Thymus (tissue), 11 donors: ENCODE results near the gene KANSL1. TPM values are rescaled to one million over a fixed set of nuclear protein-coding genes. Genes with fewer than 3 reads are reported as not detected.

Source experiments
- DNase-seq, 9 donors: peaks; one replicate each; pipeline ENCODE4 v3.0.0-alpha.2; 2013; ENCODE audit warnings: low spot score in 9 of 9, low read depth in 6 of 9, missing footprints in 1 of 9
- H3K27ac ChIP-seq, 2 donors: one replicate each; pipeline ENCODE4 v1.5.1; 2013; ENCODE audit warnings: control low read depth in 1 of 2, low read depth in 1 of 2, low read length in 1 of 2, mild to moderate bottlenecking in 1 of 2, moderate library complexity in 1 of 2
- H3K27me3 ChIP-seq, 2 donors: one replicate each; pipeline ENCODE4 v1.5.1; 2013; ENCODE audit warnings: low read length in 1 of 2; ENCODE audit not compliant: control insufficient read depth in 2 of 2, insufficient read depth in 1 of 2
- H3K36me3 ChIP-seq, 2 donors: one replicate each; pipeline ENCODE4 v1.5.1; 2013; ENCODE audit warnings: low read length in 1 of 2, mild to moderate bottlenecking in 1 of 2, moderate library complexity in 1 of 2; ENCODE audit not compliant: control insufficient read depth in 2 of 2, insufficient read depth in 2 of 2
- H3K4me1 ChIP-seq, 2 donors: one replicate each; pipeline ENCODE4 v1.5.1; 2013; ENCODE audit warnings: low read length in 2 of 2; ENCODE audit not compliant: control insufficient read depth in 2 of 2, insufficient read depth in 2 of 2
- H3K4me3 ChIP-seq, 2 donors: one replicate each; pipeline ENCODE4 v1.5.1; 2013; ENCODE audit warnings: low read length in 2 of 2, control low read depth in 1 of 2, mild to moderate bottlenecking in 1 of 2
- H3K9me3 ChIP-seq, 2 donors: one replicate each; pipeline ENCODE4 v1.5.1; 2013; ENCODE audit warnings: low read length in 1 of 2, mild to moderate bottlenecking in 1 of 2; ENCODE audit not compliant: control insufficient read depth in 2 of 2, insufficient read depth in 1 of 2
- WGBS: extraction: QIAGEN DNeasy Blood & Tissue Kit; methylation state at CpG from one replicate; pipeline ENCODE4 v1.1.7; 2013; 5-methylcytosine and 5-hydroxymethylcytosine counted together
- polyA plus RNA-seq: library from polyadenylated mRNA; stranded (reverse); fragments of 200-250 nt; gene quantifications from one replicate; pipeline ENCODE4 v1.2.3, GENCODE V29; 2013
- total RNA-seq: library from RNA; stranded (reverse); fragments of 120-200 nt; gene quantifications from one replicate; pipeline ENCODE4 v1.2.4, GENCODE V29; 2013
- donor health status: healthy.

KANSL1 gene
- total and polyA plus RNA-seq, 2 donors: 22.3 to 101 TPM

- H3K27me3 ChIP-seq: no peaks in the 10 kb centered on the region
- H3K4me3 ChIP-seq: no peak overlapping the region
- H3K9me3 ChIP-seq: no peaks in the 10 kb centered on the region
- 92% methylated on average over 8 of the region's 8 CpGs for WGBS
- H3K27ac ChIP-seq: no peak overlapping the region
- no peaks in the 10 kb centered on the region for H3K4me1 ChIP-seq
- no peak for DNase-seq
- H3K36me3 ChIP-seq: peaks cover 72 to 96% of the 10 kb centered on the region in 2 donors
Observed at GRCh38 chr17:46031920-46032319, 161.3 kb downstream of the KANSL1 start.

GRCh38 chr17:46031440-46031839 is 161.8 kb downstream of the KANSL1 start:
- Histone ChIP-seq H3K27me3 (no peaks in the 10 kb centered on the region), H3K9me3 (no peaks in the 10 kb centered on the region), H3K4me1 (no peaks in the 10 kb centered on the region), H3K36me3 (peaks cover 67 to 96% of the 10 kb centered on the region in 2 donors), H3K27ac (no peak overlapping the region), H3K4me3 (no peak overlapping the region)
- DNase-seq: no peak
- WGBS: 99% methylated on average over 16 of the region's 16 CpGs

GRCh38 chr17:46030752-46031151 is 162.5 kb downstream of the KANSL1 start:
- Histone ChIP-seq H3K27ac (no peak overlapping the region), H3K36me3 (peaks cover 62 to 93% of the 10 kb centered on the region in 2 donors), H3K9me3 (no peaks in the 10 kb centered on the region), H3K27me3 (no peaks in the 10 kb centered on the region), H3K4me1 (no peaks in the 10 kb centered on the region), H3K4me3 (no peak overlapping the region)
- 92% methylated on average over 3 of the region's 3 CpGs for WGBS
- no peak for DNase-seq

- H3K36me3 ChIP-seq: peaks cover 52 to 89% of the 10 kb centered on the region in 2 donors
- 99% methylated on average over 6 of the region's 6 CpGs for WGBS
- no peak overlapping the region for H3K4me3 ChIP-seq
- H3K27ac ChIP-seq: no peak overlapping the region
- no peak for DNase-seq
- no peaks in the 10 kb centered on the region for H3K4me1 ChIP-seq
- no peaks in the 10 kb centered on the region for H3K27me3 ChIP-seq
- H3K9me3 ChIP-seq: no peaks in the 10 kb centered on the region
Observed at GRCh38 chr17:46029627-46030026, 163.6 kb downstream of the KANSL1 start.

GRCh38 chr17:46028981-46029565 is 164.2 kb downstream of the KANSL1 start:
- DNase-seq: no peak
- WGBS: 94% methylated on average over 4 of the region's 4 CpGs
- Histone ChIP-seq H3K36me3 (peaks cover 46 to 84% of the 10 kb centered on the region in 2 donors), H3K9me3 (no peaks in the 10 kb centered on the region), H3K27ac (no peak overlapping the region), H3K4me1 (no peaks in the 10 kb centered on the region), H3K27me3 (no peaks in the 10 kb centered on the region), H3K4me3 (no peak overlapping the region)

- DNase-seq: no peak
- no peaks in the 10 kb centered on the region for H3K27me3 ChIP-seq
- WGBS: 97% methylated on average over 3 of the region's 3 CpGs
- H3K27ac ChIP-seq: no peak overlapping the region
- H3K4me3 ChIP-seq: no peak overlapping the region
- H3K9me3 ChIP-seq: no peaks in the 10 kb centered on the region
- peaks cover 39 to 82% of the 10 kb centered on the region in 2 donors for H3K36me3 ChIP-seq
- H3K4me1 ChIP-seq: no peaks in the 10 kb centered on the region
Observed at GRCh38 chr17:46028374-46028773, 164.9 kb downstream of the KANSL1 start.

- Histone ChIP-seq H3K4me1 (no peaks in the 10 kb centered on the region), H3K9me3 (no peaks in the 10 kb centered on the region), H3K4me3 (no peak overlapping the region), H3K27ac (no peak overlapping the region), H3K27me3 (no peaks in the 10 kb centered on the region), H3K36me3 (peaks cover 35 to 82% of the 10 kb centered on the region in 2 donors)
- no peak for DNase-seq
- WGBS: 95% methylated on average over 4 of the region's 4 CpGs
Observed at GRCh38 chr17:46027976-46028325, 165.3 kb downstream of the KANSL1 start.

- WGBS: 95% methylated on average over 12 of the region's 12 CpGs
- Histone ChIP-seq H3K4me3 (no peak overlapping the region), H3K27me3 (no peaks in the 10 kb centered on the region), H3K27ac (no peak overlapping the region), H3K36me3 (peaks cover 29 to 79% of the 10 kb centered on the region in 2 donors), H3K4me1 (no peaks in the 10 kb centered on the region), H3K9me3 (no peaks in the 10 kb centered on the region)
- DNase-seq: no peak
Observed at GRCh38 chr17:46027048-46027975, 165.9 kb downstream of the KANSL1 start.
